A673 (cell line): ENCODE measurements around the gene PSMB3. TPM values are rescaled to one million over a fixed set of nuclear protein-coding genes. Genes with fewer than 3 reads are reported as not detected.

Source experiments
- BruUV-seq: library from RNA; stranded (reverse); fragments of 400-500 nt; replicated peaks from 2 replicates; lab custom pipeline; 2021; lab: Mats Ljungman, UMichigan
- CTCF ChIA-PET: fragments of 300-600 bp; sonication (Branson Sonifier 250); formaldehyde crosslinking; loops from one replicate; lab custom pipeline; 2022; ENCODE audit warnings: antibody characterized with exemption; lab: Charles Lee
- POLR2A ChIA-PET: fragments of 300-600 bp; sonication (Branson Sonifier 250); formaldehyde crosslinking; loops from one replicate; lab custom pipeline; 2022; ENCODE audit warnings: antibody characterized with exemption; ENCODE audit not compliant: low non-redundant PET; lab: Charles Lee
- DNase-seq: peaks from one replicate; pipeline ENCODE4 v3.0.0-alpha.2; 2015; ENCODE audit warnings: low spot score
- H3K27ac ChIP-seq: fragments of 200-600 bp; sonication (generic); 2 replicates; pipeline ENCODE4 v1.5.1; 2016; ENCODE audit warnings: mixed run types, low read depth, mild to moderate bottlenecking, mixed read lengths, antibody characterized with exemption, low read length; ENCODE audit not compliant: poor library complexity, severe bottlenecking
- H3K27me3 ChIP-seq: fragments of 200-600 bp; sonication (generic); replicated peaks from 2 replicates; pipeline ENCODE4 v1.6.1; 2017; ENCODE audit warnings: mixed run types, low read depth, mild to moderate bottlenecking, mixed read lengths, antibody characterized with exemption, low read length; ENCODE audit not compliant: insufficient read depth, poor library complexity
- H3K36me3 ChIP-seq: fragments of 200-600 bp; sonication (generic); 2 replicates; pipeline ENCODE4 v1.6.1; 2016; ENCODE audit warnings: mixed run types, mild to moderate bottlenecking, mixed read lengths, antibody characterized with exemption, low read length; ENCODE audit not compliant: insufficient read depth, poor library complexity, severe bottlenecking
- H3K4me1 ChIP-seq: fragments of 200-600 bp; sonication (generic); 2 replicates; pipeline ENCODE4 v1.6.1; 2017; ENCODE audit warnings: mixed run types, mild to moderate bottlenecking, mixed read lengths, antibody characterized with exemption, low read length; ENCODE audit not compliant: insufficient read depth, poor library complexity, severe bottlenecking
- H3K4me3 ChIP-seq: fragments of 200-600 bp; sonication (generic); 2 replicates; pipeline ENCODE4 v1.5.1; 2016; ENCODE audit warnings: low read depth, mixed run types, mild to moderate bottlenecking, mixed read lengths, low read length; ENCODE audit not compliant: poor library complexity, severe bottlenecking
- H3K9me3 ChIP-seq: fragments of 200-600 bp; sonication (generic); 2 replicates; pipeline ENCODE4 v1.6.1; 2016; ENCODE audit warnings: mixed run types, low read depth, mild to moderate bottlenecking, mixed read lengths, antibody characterized with exemption, low read length; ENCODE audit not compliant: poor library complexity, severe bottlenecking
- CTCF ChIP-seq: fragments of 300-800, 200-600 bp; sonication (generic); conservative IDR thresholded peaks from 2 replicates; pipeline ENCODE4 v1.5.1; 2017; ENCODE audit warnings: low read depth, mild to moderate bottlenecking, antibody characterized with exemption, low read length, moderate library complexity, mixed read lengths
- EZH2 ChIP-seq: fragments of 200-600 bp; sonication (generic); IDR thresholded peaks from 2 replicates; pipeline ENCODE4 v1.6.1; 2017; ENCODE audit warnings: borderline replicate concordance, low read depth, mild to moderate bottlenecking, mixed read lengths, antibody characterized with exemption, low read length; ENCODE audit not compliant: poor library complexity, severe bottlenecking
- intact Hi-C: fragments of 100-400 bp; cut with micrococcal nuclease; formaldehyde crosslinking; loops from one replicate; pipeline ENCODE4 v1.10.0; 2022; ENCODE audit not compliant: unreplicated experiment
- total RNA-seq: library from RNA; stranded (reverse); gene quantifications from 2 replicates; pipeline ENCODE4 v1.2.3, GENCODE V29; 2021

Gene PSMB3
- total RNA-seq, 1 experiment from 2014 or later = 217 TPM

- DNase-seq = no peak
- CTCF ChIA-PET = interaction anchor here (0.6 to 1.1 kb wide), 2 partner anchors 41 to 893 kb away, joined by 3 read pairs; no protein-coding TSS in a partner anchor
- Histone ChIP-seq H3K9me3 (no peaks in the 10 kb centered on the region), H3K27me3 (no peaks in the 10 kb centered on the region), H3K27ac (no peak overlapping the region), H3K4me3 (no peak overlapping the region), H3K4me1 (no peaks in the 10 kb centered on the region), H3K36me3 (no peaks in the 10 kb centered on the region)
- no TSS peak for BruUV-seq
- TF ChIP-seq CTCF = no peak
- TF ChIP-seq EZH2 = no peak
- intact Hi-C loops = no loop called here
- POLR2A ChIA-PET = no interaction called here
Measured at GRCh38 chr17:38731526-38732294, 20.8 kb upstream of the PSMB3 start.

- H3K36me3 ChIP-seq = no peaks in the 10 kb centered on the region
- no peaks in the 10 kb centered on the region for H3K9me3 ChIP-seq
- H3K27ac ChIP-seq = no peak overlapping the region
- no TSS peak for BruUV-seq
- H3K4me3 ChIP-seq = no peak overlapping the region
- H3K27me3 ChIP-seq = no peaks in the 10 kb centered on the region
- H3K4me1 ChIP-seq = no peaks in the 10 kb centered on the region
- intact Hi-C loops = no loop called here
- POLR2A ChIA-PET = no interaction called here
- TF ChIP-seq CTCF (no peak), EZH2 (no peak)
- CTCF ChIA-PET = interaction anchor here (1.1 kb wide), 1 partner anchor 42 kb away, joined by 3 read pairs; no protein-coding TSS in a partner anchor
- DNase-seq = no peak
Measured at GRCh38 chr17:38732376-38733281, 19.9 kb upstream of the PSMB3 start.

GRCh38 chr17:38733282-38733981 is 19.1 kb upstream of the PSMB3 start:
- BruUV-seq = no TSS peak
- intact Hi-C loops = no loop called here
- peaks cover 3% of the 10 kb centered on the region for H3K36me3 ChIP-seq

More at GRCh38 chr17:38733282-38733981, 19.1 kb upstream of the PSMB3 start:
- no peak for TF ChIP-seq EZH2
- no peak for TF ChIP-seq CTCF
- Histone ChIP-seq H3K4me3 (no peak overlapping the region), H3K27me3 (no peaks in the 10 kb centered on the region), H3K27ac (no peak overlapping the region), H3K4me1 (no peaks in the 10 kb centered on the region), H3K9me3 (no peaks in the 10 kb centered on the region)
- POLR2A ChIA-PET = no interaction called here
- DNase-seq = no peak
- CTCF ChIA-PET = no interaction called here
